Upper lobe of right lung (tissue), 1 donor: Measurements from ENCODE around the gene DTNBP1. TPM values are rescaled to one million over a fixed set of nuclear protein-coding genes. Genes with fewer than 3 reads are reported as not detected.

Experiments
- ATAC-seq: fragments of 200-7000 bp; cut with Tn5 transposase; one replicate; pipeline ENCODE4 v1.9.1; 2020; ENCODE audit warnings: mild to moderate bottlenecking, moderate library complexity
- DNase-seq: peaks from one replicate; pipeline ENCODE4 v3.0.0-alpha.2; 2020
- H3K27ac ChIP-seq: fragments of 200-600 bp; one replicate; pipeline ENCODE4 v1.8.0; 2022
- H3K27me3 ChIP-seq: fragments of 200-600 bp; one replicate; pipeline ENCODE4 v1.8.0; 2022; ENCODE audit warnings: mild to moderate bottlenecking
- H3K36me3 ChIP-seq: fragments of 200-600 bp; one replicate; pipeline ENCODE4 v1.8.0; 2022
- H3K4me1 ChIP-seq: fragments of 200-600 bp; one replicate; pipeline ENCODE4 v1.8.0; 2022
- H3K4me3 ChIP-seq: fragments of 200-600 bp; one replicate; pipeline ENCODE4 v1.8.0; 2022; ENCODE audit warnings: mild to moderate bottlenecking
- H3K9me3 ChIP-seq: fragments of 200-600 bp; one replicate; pipeline ENCODE4 v1.8.0; 2022
- CTCF ChIP-seq: fragments of 200-600 bp; IDR thresholded peaks from one replicate; pipeline ENCODE4 v1.8.0; 2022; ENCODE audit warnings: antibody characterized with exemption
- intact Hi-C: fragments of 100-400 bp; cut with DNase I; formaldehyde crosslinking; loops from one replicate; pipeline ENCODE4 v1.11.0; 2022
- total RNA-seq: library from RNA; stranded (reverse); fragmentation: NEBNext Ultra II Directional; extraction: Animal tissue kit (Norgen Biotek cat#: 25700); gene quantifications from one replicate; pipeline ENCODE4 v1.2.1, GENCODE V29; 2021
- donor health status: DM: no; HTN: yes; CAD: no; lungs with severe emphysema.

DTNBP1 gene
- total RNA-seq, 1 donor from 2014 or later = 25.9 TPM

- no peaks in the 10 kb centered on the region for H3K36me3 ChIP-seq
- H3K27me3 ChIP-seq = no peaks in the 10 kb centered on the region
- TF ChIP-seq CTCF = no peak
- intact Hi-C loops = no loop called here
- H3K4me3 ChIP-seq = no peak overlapping the region
- no peaks in the 10 kb centered on the region for H3K9me3 ChIP-seq
- ATAC-seq = peak; percentile 6
- no peak for DNase-seq
- H3K27ac ChIP-seq = no peak overlapping the region
- peaks cover 5% of the 10 kb centered on the region for H3K4me1 ChIP-seq
Observed at GRCh38 chr6:15538766-15539495, 123.9 kb downstream of the DTNBP1 start.

- intact Hi-C loops = no loop called here
- Histone ChIP-seq H3K4me3 (no peak overlapping the region), H3K9me3 (no peaks in the 10 kb centered on the region), H3K27ac (no peak overlapping the region), H3K36me3 (no peaks in the 10 kb centered on the region), H3K27me3 (no peaks in the 10 kb centered on the region), H3K4me1 (peaks cover 5% of the 10 kb centered on the region)
- ATAC-seq (no peak), DNase-seq (no peak)
- no peak for TF ChIP-seq CTCF
Observed at GRCh38 chr6:15538106-15538505, 124.7 kb downstream of the DTNBP1 start.

DNA sequence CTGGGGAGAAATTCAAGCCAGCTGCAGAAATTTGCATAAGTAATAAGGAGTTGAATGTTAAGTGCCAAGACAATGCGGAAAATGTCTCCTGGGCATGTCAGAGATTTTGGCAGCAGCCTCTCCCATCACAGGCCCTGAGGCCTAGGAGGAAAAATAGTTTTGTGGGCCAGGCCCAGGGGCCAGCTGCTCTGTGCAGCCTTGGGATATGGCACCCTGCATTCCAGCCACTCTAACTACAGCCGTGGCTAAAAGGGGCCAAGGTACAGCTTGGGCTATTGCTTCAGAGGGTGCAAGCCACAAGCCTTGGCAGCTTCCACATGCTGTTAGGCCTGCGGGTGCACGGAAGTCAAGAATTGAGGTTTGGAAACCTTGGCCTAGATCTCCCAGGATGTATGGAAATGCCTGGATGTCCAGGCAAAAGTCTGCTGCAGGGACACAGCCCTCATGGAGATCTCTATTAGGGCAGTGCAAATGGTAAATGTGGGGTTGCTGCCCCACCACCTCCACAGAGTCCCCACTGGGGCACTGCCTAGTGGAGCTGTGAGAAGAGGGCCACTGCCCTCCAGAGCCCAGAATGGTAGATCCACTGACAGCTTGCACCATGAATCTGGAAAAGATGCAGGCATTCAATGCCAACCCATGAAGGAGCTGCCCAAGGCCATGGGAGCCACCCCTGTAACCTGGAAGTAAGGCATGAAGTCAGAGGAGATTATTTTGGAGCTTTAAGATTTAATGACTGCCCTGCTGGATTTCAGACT, 126.5 kb downstream of the DTNBP1 start:
- no peak for ATAC-seq
- Histone ChIP-seq H3K27me3 (no peaks in the 10 kb centered on the region), H3K36me3 (peaks cover 6% of the 10 kb centered on the region), H3K4me3 (no peak overlapping the region), H3K27ac (no peak overlapping the region), H3K4me1 (peaks cover 5% of the 10 kb centered on the region), H3K9me3 (no peaks in the 10 kb centered on the region)
- intact Hi-C loops = no loop called here
- TF ChIP-seq CTCF = no peak
- no peak for DNase-seq

DNA sequence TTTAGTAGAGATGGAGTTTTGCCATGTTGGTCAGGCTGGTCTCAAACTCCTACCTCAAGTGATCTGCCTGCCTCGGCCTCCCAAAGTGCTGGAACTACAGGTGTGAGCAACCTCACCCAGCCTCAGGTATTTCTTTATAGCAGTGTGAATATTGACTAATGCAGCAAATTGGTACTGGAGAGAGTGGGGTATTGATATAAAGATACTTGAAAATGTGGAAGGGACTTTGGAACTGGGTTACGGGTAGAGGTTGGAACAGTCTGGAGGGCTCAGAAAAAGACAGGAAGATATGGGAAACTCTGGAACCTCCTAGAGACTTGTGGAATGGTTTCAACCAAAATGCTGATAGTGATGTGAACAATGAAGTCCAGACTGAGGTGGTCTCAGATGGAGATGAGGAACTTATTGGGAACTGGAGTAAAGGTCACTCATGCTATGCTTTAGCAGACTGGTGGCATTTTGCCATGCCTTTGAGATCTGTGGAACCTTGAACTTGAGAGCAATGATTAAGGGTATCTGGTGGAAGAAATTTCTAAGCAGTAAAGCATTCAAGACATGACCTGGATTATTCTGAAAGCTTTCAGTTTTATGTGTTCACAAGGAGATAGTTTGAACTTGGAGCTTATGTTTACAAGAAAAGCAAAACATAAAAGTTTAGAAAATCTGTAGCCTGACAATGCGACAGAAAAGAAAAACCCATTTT, 127.2 kb downstream of the DTNBP1 start:
- Histone ChIP-seq H3K4me1 (peaks cover 5% of the 10 kb centered on the region), H3K27me3 (no peaks in the 10 kb centered on the region), H3K36me3 (peaks cover 10% of the 10 kb centered on the region), H3K9me3 (no peaks in the 10 kb centered on the region), H3K4me3 (no peak overlapping the region), H3K27ac (no peak overlapping the region)
- DNase-seq (no peak), ATAC-seq (no peak)
- no peak for TF ChIP-seq CTCF
- intact Hi-C loops = no loop called here

GRCh38 chr6:15534974-15535373, 127.9 kb downstream of the DTNBP1 start:
- peaks cover 5% of the 10 kb centered on the region for H3K4me1 ChIP-seq
- intact Hi-C loops = no loop called here
- no peak overlapping the region for H3K4me3 ChIP-seq
- no peak overlapping the region for H3K27ac ChIP-seq
- peaks cover 17% of the 10 kb centered on the region for H3K36me3 ChIP-seq
- no peak for DNase-seq
- H3K27me3 ChIP-seq = no peaks in the 10 kb centered on the region
- no peaks in the 10 kb centered on the region for H3K9me3 ChIP-seq
- TF ChIP-seq CTCF = no peak
- ATAC-seq = peak; percentile 71
